AG10803 (cell line): ENCODE results near the gene EPN1.

Experiments
- DNase-seq: peaks from one replicate; pipeline ENCODE4 v3.0.0; 2010; ENCODE audit warnings: low read depth
- H3K4me3 ChIP-seq: 2 replicates; pipeline ENCODE4 v1.5.1; 2011; ENCODE audit warnings: mild to moderate bottlenecking, low read length, control low read depth
- TF ChIP-seq, protein P1 (sequence below): conservative IDR thresholded peaks from 2 replicates; pipeline ENCODE4 v1.5.1; 2011; ENCODE audit warnings: mild to moderate bottlenecking, low read length, control low read depth, inconsistent platforms

The EPN1 gene

DNA sequence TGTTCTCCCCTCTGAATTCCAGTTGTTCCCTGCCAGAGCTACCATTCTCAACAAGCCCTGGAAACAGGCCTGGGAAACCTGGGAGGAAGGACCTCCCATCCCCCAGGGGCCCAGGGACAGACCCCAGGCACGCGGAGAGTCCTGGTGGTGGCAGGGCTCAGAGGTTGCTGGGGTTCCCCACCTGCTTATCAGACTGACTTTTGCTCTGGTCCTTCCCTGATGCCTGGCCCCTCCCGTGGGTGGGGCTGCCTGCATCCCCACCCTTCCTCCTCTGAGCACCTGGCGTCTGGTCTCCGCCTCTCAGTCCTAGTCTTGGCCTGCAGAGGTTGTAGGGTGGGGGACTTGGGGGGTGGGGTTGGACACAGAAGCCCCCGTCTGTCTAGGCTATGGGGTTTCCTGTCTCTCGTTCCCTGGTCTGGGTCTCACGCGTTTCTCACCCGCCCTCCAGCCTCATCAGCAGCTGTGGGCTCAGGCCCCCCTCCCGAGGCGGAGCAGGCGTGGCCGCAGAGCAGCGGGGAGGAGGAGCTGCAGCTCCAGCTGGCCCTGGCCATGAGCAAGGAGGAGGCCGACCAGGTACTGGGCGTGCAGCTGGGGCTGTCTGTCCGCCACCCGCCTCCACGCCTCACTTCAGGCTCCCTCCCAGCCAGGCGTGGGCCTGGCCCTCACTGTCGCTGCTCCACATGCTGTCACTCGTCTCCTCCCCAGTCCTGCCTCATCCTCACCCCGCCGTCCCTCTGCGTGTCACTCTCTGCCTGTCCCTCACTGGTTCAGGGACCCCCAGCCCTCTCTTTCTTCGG lies 13.6 kb downstream of the EPN1 start:
- TF ChIP-seq, protein P1, sequence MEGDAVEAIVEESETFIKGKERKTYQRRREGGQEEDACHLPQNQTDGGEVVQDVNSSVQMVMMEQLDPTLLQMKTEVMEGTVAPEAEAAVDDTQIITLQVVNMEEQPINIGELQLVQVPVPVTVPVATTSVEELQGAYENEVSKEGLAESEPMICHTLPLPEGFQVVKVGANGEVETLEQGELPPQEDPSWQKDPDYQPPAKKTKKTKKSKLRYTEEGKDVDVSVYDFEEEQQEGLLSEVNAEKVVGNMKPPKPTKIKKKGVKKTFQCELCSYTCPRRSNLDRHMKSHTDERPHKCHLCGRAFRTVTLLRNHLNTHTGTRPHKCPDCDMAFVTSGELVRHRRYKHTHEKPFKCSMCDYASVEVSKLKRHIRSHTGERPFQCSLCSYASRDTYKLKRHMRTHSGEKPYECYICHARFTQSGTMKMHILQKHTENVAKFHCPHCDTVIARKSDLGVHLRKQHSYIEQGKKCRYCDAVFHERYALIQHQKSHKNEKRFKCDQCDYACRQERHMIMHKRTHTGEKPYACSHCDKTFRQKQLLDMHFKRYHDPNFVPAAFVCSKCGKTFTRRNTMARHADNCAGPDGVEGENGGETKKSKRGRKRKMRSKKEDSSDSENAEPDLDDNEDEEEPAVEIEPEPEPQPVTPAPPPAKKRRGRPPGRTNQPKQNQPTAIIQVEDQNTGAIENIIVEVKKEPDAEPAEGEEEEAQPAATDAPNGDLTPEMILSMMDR: no peak
- no peak overlapping the region for H3K4me3 ChIP-seq
- no peak for DNase-seq

DNA sequence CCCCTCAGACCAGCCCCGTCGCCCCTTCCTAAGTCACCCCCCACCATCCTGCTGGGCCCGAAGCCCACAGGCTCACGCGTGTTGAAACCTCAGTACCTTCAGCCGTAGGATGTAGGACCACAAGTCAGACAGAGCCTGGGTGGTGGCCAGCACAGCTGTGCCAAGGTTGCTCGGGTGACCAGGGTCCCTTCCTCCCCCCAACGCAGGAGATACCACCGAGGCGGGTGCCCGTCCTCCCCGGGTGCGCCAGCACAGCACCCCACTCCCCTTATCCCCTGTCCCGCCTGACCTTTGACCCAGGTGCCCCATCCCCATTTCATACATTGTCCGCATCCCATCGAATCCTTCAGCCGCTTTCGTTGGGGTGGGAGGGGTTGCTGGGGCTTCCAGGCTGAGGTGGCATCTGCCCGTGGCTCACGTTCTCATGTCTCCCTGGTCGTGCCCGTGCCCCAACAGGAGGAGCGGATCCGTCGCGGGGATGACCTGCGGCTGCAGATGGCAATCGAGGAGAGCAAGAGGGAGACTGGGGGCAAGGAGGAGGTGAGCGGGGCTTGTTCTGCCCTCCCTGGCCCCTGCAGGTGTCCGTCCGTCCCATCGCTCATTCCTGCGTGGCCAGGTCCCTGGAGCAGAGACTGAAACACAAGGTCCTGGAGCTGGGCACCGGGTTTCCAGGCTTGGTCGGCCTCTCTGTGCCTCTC lies 14.5 kb downstream of the EPN1 start:
- TF ChIP-seq, protein P1: no peak
- DNase-seq: no peak
- no peak overlapping the region for H3K4me3 ChIP-seq

- no peak overlapping the region for H3K4me3 ChIP-seq
- no peak for DNase-seq
- TF ChIP-seq, protein P1: no peak
These were observed 15.2 kb downstream of the EPN1 start for GRCh38 chr19:55690109-55690768.

- no peak for DNase-seq
- TF ChIP-seq, protein P1: no peak
- no peak overlapping the region for H3K4me3 ChIP-seq
These were observed 15.9 kb downstream of the EPN1 start for GRCh38 chr19:55690769-55691545.

DNA sequence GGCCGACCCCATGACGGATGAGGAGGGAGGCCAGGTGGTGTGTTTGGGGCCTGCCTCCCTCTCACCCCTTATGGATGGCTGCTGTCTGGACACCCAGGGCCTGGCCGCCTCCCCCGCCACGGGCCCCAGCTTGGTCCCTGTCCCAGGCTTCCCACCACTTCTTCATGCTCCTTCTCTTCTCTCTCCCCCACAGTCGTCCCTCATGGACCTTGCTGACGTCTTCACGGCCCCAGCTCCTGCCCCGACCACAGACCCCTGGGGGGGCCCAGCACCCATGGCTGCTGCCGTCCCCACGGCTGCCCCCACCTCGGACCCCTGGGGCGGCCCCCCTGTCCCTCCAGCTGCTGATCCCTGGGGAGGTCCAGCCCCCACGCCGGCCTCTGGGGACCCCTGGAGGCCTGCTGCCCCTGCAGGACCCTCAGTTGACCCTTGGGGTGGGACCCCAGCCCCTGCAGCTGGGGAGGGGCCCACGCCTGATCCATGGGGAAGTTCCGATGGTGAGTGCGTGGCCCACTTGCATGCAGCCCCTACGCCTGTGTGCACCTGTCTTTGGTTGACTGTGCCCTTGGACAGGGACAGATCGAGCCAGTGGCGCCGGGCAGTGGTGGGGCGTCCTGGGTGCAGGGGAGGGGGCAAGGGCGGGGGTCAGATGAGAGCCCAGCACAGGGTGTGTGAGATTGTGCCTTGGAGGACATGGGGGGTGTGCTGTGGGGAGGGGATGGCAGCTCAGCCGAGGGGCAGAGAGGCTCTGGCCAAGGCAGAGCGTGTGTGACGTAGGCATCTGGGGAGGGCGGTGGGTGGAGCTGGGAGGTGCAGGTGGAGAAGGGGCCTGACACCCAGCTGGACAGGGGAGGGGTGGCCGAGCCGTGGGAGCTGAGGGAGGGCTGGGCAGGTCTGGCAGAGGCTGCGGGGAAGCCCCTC lies 16.8 kb downstream of the EPN1 start:
- H3K4me3 ChIP-seq: no peak overlapping the region
- TF ChIP-seq, protein P1: no peak
- no peak for DNase-seq

- H3K4me3 ChIP-seq: no peak overlapping the region
- DNase-seq: no peak
- TF ChIP-seq, protein P1: no peak
These were observed 17.7 kb downstream of the EPN1 start for GRCh38 chr19:55692681-55693081.
